DMS53 treated with DMSO at 0.1 percent for 48 hours (cell line): ENCODE results near the gene PRMT3.
"Not testable (repeated sequence)": the region's sequence is repeated elsewhere in the genome, so short reads cannot be mapped to it uniquely, and the experiment has no call there.

ENCODE experiments used
- DNase-seq: peaks from one replicate; lab custom pipeline; 2025; ENCODE audit not compliant: unreplicated experiment; lab: John Stamatoyannopoulos, UW

PRMT3 gene

DNA sequence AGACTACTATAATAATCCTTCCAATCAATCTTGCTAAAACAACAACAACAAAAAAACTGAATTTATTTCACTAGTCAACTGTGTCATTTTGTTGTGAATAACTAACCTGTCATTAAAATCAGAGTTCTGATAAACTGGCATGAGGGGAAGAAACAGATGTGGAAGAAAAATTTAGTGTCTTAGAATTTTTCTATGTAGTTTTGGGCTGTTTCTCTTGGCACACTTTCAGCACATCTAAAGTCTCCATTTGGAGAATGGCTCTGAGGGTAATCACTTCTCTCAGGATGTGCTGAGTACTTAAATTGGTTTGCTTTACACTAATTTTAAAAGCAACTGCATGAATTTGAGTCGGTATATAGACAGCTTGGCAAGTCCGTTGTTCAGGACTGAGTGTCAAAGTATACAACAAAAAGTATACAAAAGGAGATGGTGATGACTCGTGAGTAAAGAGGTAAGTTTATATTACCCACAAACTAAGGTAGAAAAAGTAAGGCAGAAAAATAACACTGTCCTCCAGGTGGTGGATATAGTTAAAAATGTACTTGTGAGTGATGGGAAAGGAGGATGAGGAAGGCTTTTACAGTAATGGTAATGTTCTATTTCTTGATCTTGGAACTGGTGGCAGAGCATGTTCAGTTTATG is 13.8 kb upstream of the PRMT3 start:
- no peak for DNase-seq

DNA sequence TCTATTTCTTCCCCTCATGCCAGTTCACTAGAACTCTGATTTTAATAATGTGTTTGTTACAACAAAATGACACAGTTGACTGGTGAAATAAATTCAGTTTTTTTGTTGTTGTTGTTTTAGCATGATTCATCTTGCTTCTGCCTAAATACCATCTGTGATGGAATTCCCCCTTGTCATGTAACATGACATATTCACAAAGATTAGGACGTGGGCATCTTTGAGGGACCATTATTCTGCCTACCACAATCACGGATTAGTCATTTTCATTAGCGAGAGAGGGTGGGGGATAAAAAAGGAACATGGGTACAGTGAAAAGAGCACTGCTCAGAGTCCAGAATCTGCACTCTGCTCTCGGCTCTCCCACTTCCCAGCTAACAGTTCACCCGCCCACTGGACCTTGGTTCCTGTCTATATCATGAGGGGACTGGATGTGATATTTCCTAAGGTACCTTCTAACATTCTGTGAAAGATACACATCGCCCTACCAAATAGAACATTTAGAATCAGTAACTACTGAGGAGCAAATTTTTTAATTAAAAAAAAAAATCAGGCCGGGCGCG is 12.7 kb upstream of the PRMT3 start:
- DNase-seq: no peak

DNA sequence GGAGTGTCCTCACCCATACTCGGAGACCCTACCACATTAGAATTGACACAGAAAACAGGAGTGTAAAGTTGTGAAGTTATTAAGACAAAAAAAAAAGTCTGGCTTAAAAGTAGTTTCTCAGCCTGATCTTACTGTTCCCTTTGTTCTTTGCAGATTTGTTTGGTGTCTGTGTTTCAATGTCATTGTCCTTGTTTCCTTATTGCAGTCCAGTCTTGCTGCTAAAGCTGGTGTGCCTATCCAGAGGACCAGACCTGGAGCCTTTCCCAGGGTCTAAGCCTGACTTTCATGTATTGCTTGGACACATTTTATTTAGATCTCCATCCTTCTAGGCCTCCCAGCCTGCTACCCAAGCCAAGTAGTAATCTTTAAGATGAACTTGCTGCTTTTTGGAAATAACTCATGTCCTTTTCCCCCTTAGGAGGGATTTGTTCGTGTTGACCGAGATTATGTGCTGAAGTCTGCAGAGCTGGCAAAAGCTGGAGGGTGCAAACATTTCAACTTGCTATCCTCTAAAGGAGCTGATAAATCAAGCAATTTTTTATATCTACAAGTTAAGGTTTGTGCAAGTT is 11.3 kb upstream of the PRMT3 start:
- no peak for DNase-seq

DNA sequence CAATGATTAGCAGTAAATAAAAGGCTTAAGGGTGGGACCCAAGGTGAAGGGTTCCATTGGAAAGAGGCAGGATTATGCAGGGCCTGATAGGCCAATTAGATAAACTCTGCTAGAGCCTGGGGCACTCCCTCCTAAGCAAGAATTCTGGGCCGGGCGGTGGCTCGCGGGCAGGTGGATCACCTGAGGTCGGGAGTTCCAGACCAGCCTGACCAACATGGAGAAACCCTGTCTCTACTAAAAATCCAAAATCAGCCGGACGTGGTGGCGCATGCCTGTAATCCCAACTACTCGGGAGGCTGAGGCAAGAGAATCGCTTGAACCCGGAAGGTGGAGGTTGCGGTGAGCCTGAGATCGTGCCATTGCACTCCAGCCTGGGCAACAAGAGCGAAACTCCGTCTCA is 1.5 kb upstream of the PRMT3 start:
- not testable (repeated sequence) for DNase-seq

DNA sequence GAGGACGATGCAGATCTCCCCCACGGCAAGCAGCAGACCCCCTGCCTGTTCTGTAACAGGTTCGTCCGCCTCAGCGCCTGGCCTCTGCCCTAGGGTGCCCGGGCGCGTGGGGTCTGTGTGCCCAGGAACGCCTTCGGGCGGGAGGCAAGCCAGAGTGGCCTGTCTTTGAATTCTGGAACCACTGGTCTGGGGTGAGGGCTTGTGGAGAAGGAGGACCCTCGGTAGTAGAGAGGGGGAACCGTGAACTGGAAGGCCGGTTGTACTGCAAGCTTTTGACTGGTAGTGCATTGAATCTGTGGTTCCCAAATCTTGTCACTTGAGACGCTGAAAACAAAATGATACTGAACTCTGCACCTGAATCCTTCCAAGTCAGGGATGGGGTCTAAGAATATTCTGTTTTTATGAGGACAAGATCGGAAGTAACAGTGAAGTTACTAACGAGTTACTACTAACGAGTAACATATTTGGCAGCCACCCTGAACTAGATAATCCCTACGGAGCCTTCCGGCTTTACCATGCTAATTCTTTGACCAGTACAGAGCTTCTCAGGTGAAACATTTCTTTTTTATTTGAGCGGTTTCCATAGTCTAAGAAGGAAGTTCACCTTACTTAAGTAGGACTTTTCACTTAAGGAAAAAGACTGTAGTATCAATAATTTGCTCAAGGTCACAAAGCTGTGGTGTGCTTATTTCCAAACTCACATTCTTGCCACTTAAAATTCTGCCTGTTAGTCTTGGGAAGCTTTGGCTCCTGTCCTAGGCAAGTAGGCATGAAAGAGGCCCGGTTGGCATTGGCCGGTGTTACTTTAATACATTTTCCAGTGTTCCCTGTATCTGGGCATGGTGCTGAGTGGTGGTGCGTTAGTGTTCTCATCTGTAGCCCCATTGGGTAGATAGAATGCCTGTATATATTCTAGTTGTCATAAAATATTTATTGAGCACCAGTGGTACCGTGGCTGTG is 860 bp downstream of the PRMT3 start:
- DNase-seq: no peak

DNA sequence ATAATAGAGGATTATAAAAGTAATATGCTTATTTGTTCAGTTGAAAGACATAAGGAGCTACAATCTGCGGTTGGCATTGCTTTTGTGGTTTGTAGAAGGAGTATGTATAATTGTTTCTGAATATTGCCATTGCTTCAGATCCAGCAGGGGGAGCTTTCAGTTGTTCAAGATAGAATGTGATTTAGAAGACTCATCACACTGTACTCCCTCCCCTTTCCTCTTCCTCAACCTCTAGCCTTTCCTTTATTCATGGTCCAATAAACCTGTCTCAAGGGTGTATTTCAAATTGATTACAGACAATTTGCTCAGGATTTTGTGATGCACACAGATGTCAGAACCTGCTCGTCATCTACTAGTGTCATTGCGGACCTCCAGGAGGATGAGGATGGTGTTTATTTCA is 9.8 kb downstream of the PRMT3 start:
- peak; percentile 44 for DNase-seq

DNA sequence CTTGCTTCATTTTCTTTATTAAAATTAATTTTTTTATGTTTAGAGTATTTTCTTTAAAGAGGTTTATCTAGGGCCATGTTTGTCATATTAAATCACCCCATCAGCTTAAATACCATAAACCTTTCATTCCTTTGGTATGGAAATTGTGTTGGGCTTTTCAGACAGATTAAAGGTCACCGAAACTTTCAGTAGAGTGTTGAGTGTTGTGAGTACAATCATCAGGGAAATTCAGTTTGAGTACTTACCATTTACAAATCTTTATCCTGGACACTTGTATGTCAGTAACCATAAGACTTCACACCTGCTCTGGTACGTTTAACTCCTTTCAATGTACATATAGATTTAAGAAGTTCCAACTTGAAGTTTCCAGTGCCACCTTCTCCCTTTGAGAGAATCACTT is 12.0 kb downstream of the PRMT3 start:
- DNase-seq: no peak

DNA sequence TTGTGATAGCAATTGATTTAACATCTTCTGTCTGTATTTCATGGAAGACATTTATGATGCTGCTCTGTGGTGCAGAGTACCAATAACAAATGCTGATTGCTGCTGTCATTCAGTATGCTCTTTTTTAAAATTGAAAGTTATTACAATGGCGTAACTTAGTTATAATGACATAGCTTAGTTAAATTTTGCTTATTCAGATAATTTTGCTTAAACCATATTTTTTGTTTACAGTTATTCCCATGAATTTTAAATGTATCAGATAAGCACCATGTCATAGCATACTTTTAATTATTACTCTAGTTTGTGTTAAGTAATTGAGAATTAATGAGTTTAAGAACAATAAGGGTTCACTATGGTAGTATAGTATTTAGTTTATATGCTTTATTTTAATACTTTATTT is 15.5 kb downstream of the PRMT3 start:
- no peak for DNase-seq

DNA sequence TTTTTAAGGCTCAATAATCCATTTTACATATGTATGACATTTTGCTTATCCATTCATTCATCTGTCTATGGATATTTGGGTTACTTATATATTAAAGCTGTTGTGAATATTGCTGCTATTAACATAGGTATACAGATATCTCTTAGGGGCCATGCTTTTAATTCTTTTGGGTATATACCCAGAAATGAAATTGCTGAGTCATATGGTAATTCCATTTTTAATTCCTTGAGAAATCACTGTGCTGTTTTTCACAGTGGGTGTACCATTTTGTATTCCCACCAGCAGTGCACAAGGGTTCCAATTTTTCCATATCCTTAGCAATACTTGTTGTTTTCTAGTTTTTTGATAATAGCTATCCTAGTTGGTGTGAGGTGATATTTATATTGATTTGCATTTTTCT is 19.0 kb downstream of the PRMT3 start:
- no peak for DNase-seq

DNA sequence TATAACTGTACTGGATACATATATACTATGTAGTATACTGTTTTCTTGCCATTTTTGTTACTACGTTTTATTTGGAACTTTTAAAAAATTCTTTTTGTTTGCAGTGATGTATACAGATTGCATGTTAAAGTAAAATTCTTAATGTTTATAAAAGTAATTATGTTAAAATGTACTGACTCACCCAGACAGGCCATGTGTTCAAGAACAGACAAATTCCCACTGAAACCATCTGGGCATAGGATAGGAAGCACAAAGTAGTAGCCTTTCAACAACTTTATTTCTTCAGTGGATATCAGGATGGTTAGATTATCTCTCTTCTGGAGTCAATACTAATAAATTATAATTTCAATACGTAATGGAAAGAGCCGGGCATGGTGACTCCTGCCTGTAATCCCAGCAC is 19.8 kb downstream of the PRMT3 start:
- no peak for DNase-seq

DNA sequence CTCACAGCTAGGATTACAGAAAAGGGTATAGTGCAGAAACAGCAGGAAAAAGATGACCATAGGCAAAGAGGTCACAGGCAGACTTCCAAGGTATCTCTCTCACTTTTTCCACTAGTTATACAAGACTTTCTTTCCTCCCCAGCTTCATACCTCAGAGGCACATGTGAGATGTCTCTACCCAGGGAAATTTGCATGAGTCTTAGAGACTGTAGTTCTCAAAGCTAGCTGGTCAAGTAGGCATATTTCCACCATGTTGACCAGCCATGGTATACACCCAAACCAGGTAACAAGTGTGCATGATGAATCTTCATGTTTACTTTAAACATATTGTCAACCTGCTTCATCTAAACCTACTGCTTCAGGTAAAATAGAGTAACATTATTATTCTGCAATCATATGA is 27.9 kb downstream of the PRMT3 start:
- no peak for DNase-seq

DNA sequence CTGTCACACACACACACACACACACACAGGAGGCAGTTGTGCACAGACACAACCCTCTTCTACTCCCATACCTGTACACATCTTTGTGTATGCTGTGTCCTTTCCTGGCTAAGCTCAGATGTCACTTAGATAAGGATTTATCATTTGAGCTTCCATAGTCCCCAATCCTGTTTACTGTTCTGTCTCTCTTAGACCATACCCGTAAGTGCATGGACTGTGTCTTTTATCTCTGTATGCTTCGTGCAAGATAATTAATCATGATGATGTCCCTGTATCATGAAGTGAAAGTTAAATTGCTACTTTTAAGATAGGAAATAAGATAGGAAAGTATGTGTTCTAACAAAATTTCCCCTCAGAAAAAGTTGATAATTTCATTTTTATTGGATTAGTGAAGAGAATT is 30.3 kb downstream of the PRMT3 start:
- no peak for DNase-seq

DNA sequence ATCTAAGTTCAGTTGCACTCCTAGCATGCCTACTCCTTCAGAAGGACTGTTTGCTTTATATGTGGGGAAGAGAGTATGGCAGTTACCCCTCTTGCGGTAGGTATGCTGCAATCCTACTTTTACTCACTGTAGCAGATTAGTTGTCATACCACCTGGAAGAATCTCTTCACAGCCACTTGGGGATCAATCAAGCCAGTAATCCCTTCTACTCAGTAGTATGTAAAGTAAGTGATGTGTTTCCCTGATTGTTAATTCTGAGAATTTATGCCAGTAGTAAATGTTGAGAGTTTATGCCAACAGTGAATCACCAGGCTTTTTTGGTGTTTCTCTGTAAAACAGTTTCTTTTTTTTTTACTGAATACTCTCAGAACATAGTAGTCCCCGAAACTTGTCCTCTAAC is 34.4 kb downstream of the PRMT3 start:
- no peak for DNase-seq

DNA sequence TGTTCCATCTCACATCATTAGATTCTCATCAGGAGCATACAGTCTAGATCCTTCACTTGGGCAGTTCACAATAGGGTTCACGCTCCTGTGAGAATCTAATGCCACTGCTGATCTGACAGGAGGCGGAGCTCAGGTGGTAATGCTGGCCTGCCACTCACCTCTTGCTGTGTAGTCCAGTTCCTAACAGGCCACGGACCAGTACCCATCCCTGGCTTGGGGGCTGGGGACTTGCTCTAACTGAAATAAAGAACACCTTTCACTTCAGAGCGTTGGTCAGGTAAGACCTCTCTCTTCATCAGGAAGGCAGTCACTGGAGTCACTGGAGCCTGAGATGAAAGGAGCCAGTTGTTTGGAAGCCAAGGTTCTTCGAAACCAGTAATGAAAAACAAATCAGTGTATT is 41.7 kb downstream of the PRMT3 start:
- no peak for DNase-seq

DNA sequence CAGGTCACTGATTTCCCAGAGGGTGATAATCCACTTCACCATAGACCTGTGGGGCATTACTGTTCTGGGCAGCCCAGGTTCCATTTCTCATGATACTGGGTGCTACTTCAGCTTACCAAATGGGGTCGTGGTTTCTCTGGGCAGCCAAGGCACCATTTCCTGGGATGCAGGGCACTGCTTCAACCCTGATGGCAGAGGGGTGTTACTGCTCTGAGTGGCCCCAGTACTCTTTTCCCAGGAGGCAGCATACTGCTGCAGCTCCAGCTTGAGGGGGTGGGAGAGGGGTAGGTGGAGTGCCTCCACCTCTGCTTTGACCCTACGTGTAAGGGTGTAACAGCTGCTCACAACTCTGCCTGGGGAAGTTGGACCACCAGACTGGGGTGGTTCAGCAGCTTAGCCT is 51.1 kb downstream of the PRMT3 start:
- DNase-seq: no peak

DNA sequence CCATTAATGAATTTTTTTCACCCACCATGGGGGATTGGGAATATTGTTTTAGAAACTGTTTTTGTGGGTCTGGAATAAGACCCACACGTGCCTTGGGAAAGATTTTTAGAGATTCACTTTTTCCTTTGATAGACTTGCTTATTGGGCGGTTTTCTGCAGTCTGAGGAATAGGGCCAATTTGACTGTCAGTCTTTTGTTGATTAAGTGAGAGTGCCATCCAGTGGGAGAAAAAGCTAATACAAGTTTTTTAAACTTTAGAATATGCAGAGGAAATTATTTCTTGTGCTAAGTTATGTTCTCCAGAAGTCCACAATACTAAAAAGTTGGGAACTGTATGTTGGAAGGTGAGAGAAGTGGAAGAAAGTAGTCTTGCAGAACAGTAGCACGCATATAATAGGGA is 56.1 kb downstream of the PRMT3 start:
- peak; percentile 15 for DNase-seq

DNA sequence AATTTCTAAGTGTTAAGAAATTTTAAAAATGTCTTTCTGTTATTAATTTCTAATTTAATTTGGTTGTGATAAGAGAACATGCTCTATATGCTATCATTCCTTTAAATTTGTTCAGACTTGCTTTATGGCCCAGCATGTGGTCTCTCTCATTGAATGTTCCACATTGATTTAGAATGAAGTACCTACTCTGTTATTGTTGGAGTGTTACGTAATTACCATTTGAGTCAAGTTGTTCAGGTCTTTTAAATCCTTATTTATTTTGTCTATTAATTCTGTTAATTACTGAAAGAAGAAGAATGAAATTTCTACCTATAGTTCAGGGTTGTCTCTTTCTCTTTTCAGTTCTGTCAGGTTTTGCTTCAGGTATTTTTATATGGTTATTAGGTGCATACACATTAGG is 57.0 kb downstream of the PRMT3 start:
- no peak for DNase-seq

DNA sequence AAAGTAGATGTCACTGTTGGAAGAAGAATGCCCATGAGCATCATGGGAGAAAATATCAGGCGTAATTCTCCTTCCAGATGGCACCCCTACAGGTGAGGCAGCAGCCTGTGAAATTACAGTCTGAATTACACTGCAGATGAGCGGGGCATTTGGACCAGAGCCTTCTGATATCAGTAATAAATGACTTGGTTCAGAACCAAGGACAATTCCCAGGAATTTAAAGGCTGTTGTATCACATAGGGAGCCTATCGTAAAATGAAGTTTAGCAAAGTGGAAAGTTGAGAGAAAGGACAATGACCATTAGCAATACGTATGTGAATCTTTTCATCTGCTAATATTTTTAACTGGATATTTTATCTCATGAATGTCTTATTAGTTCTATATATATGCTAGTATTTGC is 61.3 kb downstream of the PRMT3 start:
- DNase-seq: no peak

DNA sequence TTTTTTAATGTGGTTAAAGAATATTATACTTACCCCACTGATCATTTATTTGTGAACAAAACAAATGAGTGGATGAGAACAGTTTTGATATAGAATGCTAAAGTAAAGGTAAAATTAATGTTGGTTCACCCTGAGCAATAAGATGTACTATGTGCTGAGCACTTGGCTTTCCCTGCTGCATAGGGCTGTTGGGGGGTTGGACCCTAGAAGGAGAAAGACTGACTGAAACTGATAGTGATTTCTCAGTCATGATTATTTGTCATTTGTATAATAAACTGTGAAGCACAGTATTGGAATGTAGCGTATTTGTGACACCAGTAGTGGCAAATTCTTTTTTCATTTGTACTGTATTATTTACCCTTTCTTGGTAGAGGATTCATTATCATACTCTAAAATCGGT is 63.3 kb downstream of the PRMT3 start:
- DNase-seq: no peak

DNA sequence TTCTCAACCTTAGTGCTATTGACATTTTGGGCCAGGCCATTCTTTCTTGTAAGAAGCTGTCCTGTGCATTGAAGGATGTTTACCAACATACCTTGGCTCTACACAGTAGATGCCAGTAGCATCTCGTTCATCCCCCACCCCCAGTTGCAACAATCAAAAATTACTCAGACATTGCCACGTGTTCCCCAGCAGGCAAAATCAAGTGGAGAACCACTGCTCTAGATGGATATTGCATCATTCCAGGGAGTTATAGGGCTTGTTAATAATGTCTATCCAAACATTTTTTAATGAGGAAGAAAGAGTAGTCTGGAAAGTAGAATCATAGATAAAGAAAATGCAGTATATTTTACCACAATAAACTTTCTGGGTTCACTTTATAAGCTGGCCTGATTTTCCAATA is 64.1 kb downstream of the PRMT3 start:
- no peak for DNase-seq

DNA sequence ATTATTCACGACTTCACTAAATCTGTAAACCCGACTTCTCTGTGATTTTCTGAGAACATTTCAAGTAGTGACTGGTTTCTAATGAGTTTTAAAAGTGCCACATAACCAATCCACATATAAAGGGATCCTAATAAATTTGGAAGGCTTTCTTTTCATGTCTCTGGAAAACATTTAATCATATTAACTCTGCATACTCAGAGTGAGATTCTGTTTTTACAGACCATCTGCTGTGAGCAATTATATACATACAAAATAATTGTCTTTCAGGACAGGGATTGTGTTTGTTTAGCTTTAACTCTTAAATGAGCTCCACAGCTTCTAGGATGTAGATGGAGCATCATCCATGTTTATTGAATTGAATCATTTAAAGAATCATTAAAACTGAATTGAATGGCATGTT is 65.1 kb downstream of the PRMT3 start:
- no peak for DNase-seq
